H1 (cell line): ENCODE results near the gene ADARB2. TPM values are rescaled to one million over a fixed set of nuclear protein-coding genes. Genes with fewer than 3 reads are reported as not detected.

Experiments
- CTCF ChIA-PET: fragments of 300-600 bp; sonication (Branson Sonifier 250); formaldehyde crosslinking; loops from one replicate; lab custom pipeline; 2021; ENCODE audit not compliant: partially characterized antibody; lab: Charles Lee
- POLR2A ChIA-PET: fragments of 300-600 bp; sonication (Branson Sonifier 250); formaldehyde crosslinking; loops from one replicate; lab custom pipeline; 2021; ENCODE audit warnings: inconsistent platforms; ENCODE audit not compliant: partially characterized antibody; lab: Charles Lee
- DNase-seq, 2 experiments: peaks; one replicate each; pipeline versions ENCODE4 v3.0.0 to v3.0.0-alpha.2; 2010 to 2022; ENCODE audit warnings: low spot score in 2 of 2, low read depth in 1 of 2, mixed read lengths in 1 of 2
- FAIRE-seq: peaks from 2 replicates; lab custom pipeline; 2011; peaks lifted over from hg19 to GRCh38; lab: Jason Lieb, UNC
- H2AFZ ChIP-seq: 2 replicates; pipeline ENCODE4 v1.8.1; 2012; ENCODE audit warnings: low read length, inconsistent platforms
- H2AK5ac ChIP-seq: 2 replicates; pipeline ENCODE4 v1.6.1; 2013; ENCODE audit warnings: low read depth, low read length
- H2BK120ac ChIP-seq: replicated peaks from 2 replicates; pipeline ENCODE3; 2013; ENCODE audit warnings: low read depth, low read length, inconsistent platforms
- H2BK12ac ChIP-seq: 2 replicates; pipeline ENCODE4 v1.6.1; 2013; ENCODE audit warnings: low read depth, low read length
- H2BK15ac ChIP-seq: 2 replicates; pipeline ENCODE4 v1.6.1; 2013; ENCODE audit warnings: low read length
- H2BK20ac ChIP-seq: 2 replicates; pipeline ENCODE4 v1.6.1; 2013; ENCODE audit warnings: low read length
- H2BK5ac ChIP-seq: 2 replicates; pipeline ENCODE4 v1.6.1; 2013; ENCODE audit warnings: low read depth, low read length
- H3K14ac ChIP-seq: 2 replicates; pipeline ENCODE4 v1.6.1; 2013; ENCODE audit warnings: inconsistent platforms; ENCODE audit not compliant: insufficient read length
- H3K18ac ChIP-seq: 2 replicates; pipeline ENCODE4 v1.6.1; 2013; ENCODE audit warnings: low read length; ENCODE audit errors: extremely low read depth
- H3K23ac ChIP-seq: 2 replicates; pipeline ENCODE4 v1.6.1; 2013; ENCODE audit warnings: inconsistent platforms; ENCODE audit not compliant: insufficient read length
- H3K23me2 ChIP-seq: 2 replicates; pipeline ENCODE4 v1.6.1; 2013; ENCODE audit warnings: low read depth, low read length
- H3K27ac ChIP-seq: 2 replicates; pipeline ENCODE4 v1.6.1; 2011; ENCODE audit warnings: low read depth, low read length, inconsistent platforms
- H3K27me3 ChIP-seq, 4 experiments: replicated peaks in 1 of 4; 1 replicate in 1 of 4; 2 replicates in 3 of 4; pipeline versions ENCODE4 v1.6.1 to v1.8.1; 2011 to 2013; ENCODE audit warnings: low read length in 3 of 4, mild to moderate bottlenecking in 3 of 4, inconsistent platforms in 2 of 4, mixed read lengths in 2 of 4, moderate library complexity in 1 of 4; ENCODE audit not compliant: control insufficient read depth in 3 of 4, insufficient read depth in 3 of 4; ENCODE audit errors: extremely low read depth in 1 of 4
- H3K36me3 ChIP-seq, 4 experiments: 2 replicates each; pipeline versions ENCODE4 v1.6.1 to v1.8.1; 2011 to 2013; ENCODE audit warnings: mild to moderate bottlenecking in 4 of 4, low read length in 3 of 4, moderate library complexity in 2 of 4, control low read depth in 1 of 4, inconsistent platforms in 1 of 4; ENCODE audit not compliant: insufficient read depth in 4 of 4, control insufficient read depth in 2 of 4
- H3K4ac ChIP-seq: replicated peaks from 2 replicates; pipeline ENCODE3; 2013; ENCODE audit warnings: low read length, low read depth, mixed read lengths, inconsistent platforms; ENCODE audit not compliant: insufficient read length
- H3K4me1 ChIP-seq, 4 experiments: replicated peaks in 1 of 4; 1 replicate in 1 of 4; 2 replicates in 3 of 4; pipeline versions ENCODE4 v1.6.1 to v1.8.1; 2011 to 2013; ENCODE audit warnings: low read length in 3 of 4, inconsistent platforms in 2 of 4, mixed read lengths in 1 of 4; ENCODE audit not compliant: insufficient read depth in 4 of 4, control insufficient read depth in 3 of 4
- H3K4me2 ChIP-seq, 2 experiments: 2 replicates each; pipeline versions ENCODE4 v1.6.1 to v1.8.1; 2011 to 2013; ENCODE audit warnings: low read depth in 2 of 2, low read length in 2 of 2, control low read depth in 1 of 2, inconsistent platforms in 1 of 2, mild to moderate bottlenecking in 1 of 2; ENCODE audit not compliant: insufficient read depth in 1 of 2
- H3K4me3 ChIP-seq, 4 experiments: fragments of 200-600, 300-600 bp in 1 of 4; sonication (generic), shearing (Covaris generic), sonication (Bioruptor Twin) in 1 of 4; 2 replicates each; pipeline versions ENCODE4 v1.5.1 to v1.8.1; 2011 to 2016; ENCODE audit warnings: low read length in 4 of 4, low read depth in 3 of 4, control low read depth in 2 of 4, inconsistent platforms in 2 of 4, mild to moderate bottlenecking in 2 of 4, mixed read lengths in 1 of 4, moderate library complexity in 1 of 4; ENCODE audit not compliant: insufficient read depth in 2 of 4; ENCODE audit errors: extremely low read depth in 1 of 4
- H3K56ac ChIP-seq: replicated peaks from 2 replicates; pipeline ENCODE3; 2013; ENCODE audit warnings: low read depth, mild to moderate bottlenecking, mixed read lengths, low read length, inconsistent platforms; ENCODE audit not compliant: insufficient read length
- H3K79me1 ChIP-seq: 2 replicates; pipeline ENCODE4 v1.6.1; 2013; ENCODE audit warnings: low read depth, low read length, control low read depth
- H3K79me2 ChIP-seq, 2 experiments: 2 replicates each; pipeline versions ENCODE4 v1.6.1 to v1.8.1; 2012 to 2013; ENCODE audit warnings: low read length in 2 of 2, mild to moderate bottlenecking in 2 of 2, inconsistent platforms in 1 of 2; ENCODE audit not compliant: insufficient read depth in 2 of 2, control insufficient read depth in 1 of 2
- H3K9ac ChIP-seq, 4 experiments: replicated peaks in 1 of 4; 1 replicate in 1 of 4; 2 replicates in 3 of 4; pipeline versions ENCODE4 v1.6.1 to v1.8.1; 2011 to 2013; ENCODE audit warnings: low read depth in 3 of 4, low read length in 3 of 4, control low read depth in 2 of 4, mild to moderate bottlenecking in 2 of 4, moderate library complexity in 2 of 4, inconsistent platforms in 1 of 4; ENCODE audit errors: extremely low read depth in 1 of 4
- H3K9me3 ChIP-seq, 2 experiments: 2 replicates each; pipeline versions ENCODE4 v1.6.1 to v1.8.1; 2012 to 2013; ENCODE audit warnings: mild to moderate bottlenecking in 2 of 2, moderate library complexity in 2 of 2, control low read depth in 1 of 2, inconsistent platforms in 1 of 2, low read depth in 1 of 2, low read length in 1 of 2, mixed read lengths in 1 of 2; ENCODE audit not compliant: insufficient read depth in 2 of 2
- H4K20me1 ChIP-seq, 2 experiments: replicated peaks in 1 of 2; 2 replicates each; pipeline versions ENCODE3 to v1.8.1; 2011 to 2013; ENCODE audit warnings: inconsistent platforms in 2 of 2, low read length in 2 of 2, mild to moderate bottlenecking in 1 of 2; ENCODE audit not compliant: insufficient read depth in 2 of 2, control insufficient read depth in 1 of 2
- H4K5ac ChIP-seq: 2 replicates; pipeline ENCODE4 v1.6.1; 2013; ENCODE audit warnings: low read length, low read depth, mixed read lengths, inconsistent platforms; ENCODE audit not compliant: insufficient read length
- H4K8ac ChIP-seq: 2 replicates; pipeline ENCODE4 v1.8.0; 2013; ENCODE audit warnings: mild to moderate bottlenecking, moderate library complexity, low read length, inconsistent platforms; ENCODE audit not compliant: insufficient read depth; ENCODE audit errors: extremely low read depth
- H4K91ac ChIP-seq: replicated peaks from 2 replicates; pipeline ENCODE3; 2013; ENCODE audit warnings: low read length, mixed read lengths, inconsistent platforms; ENCODE audit not compliant: insufficient read length
- CREB1 ChIP-seq: IDR thresholded peaks from 2 replicates; pipeline ENCODE4 v1.6.1; 2012; ENCODE audit warnings: inconsistent platforms
- GABPA ChIP-seq: IDR thresholded peaks from 2 replicates; pipeline ENCODE4 v1.6.1; 2011; ENCODE audit warnings: mild to moderate bottlenecking, low read length, moderate library complexity, borderline replicate concordance; ENCODE audit not compliant: insufficient read depth
- HDAC6 ChIP-seq: IDR thresholded peaks from one replicate; pipeline ENCODE4 v1.7.1; 2012; ENCODE audit warnings: low read depth, mild to moderate bottlenecking, inconsistent platforms, low read length, moderate library complexity
- SP4 ChIP-seq: IDR thresholded peaks from 2 replicates; pipeline ENCODE4 v1.6.1; 2012; ENCODE audit warnings: low read length, inconsistent platforms
- TCF12 ChIP-seq: IDR thresholded peaks from 2 replicates; pipeline ENCODE4 v1.6.1; 2011; ENCODE audit warnings: low read depth, mild to moderate bottlenecking, low read length
- WGBS, 2 experiments: shearing (Covaris generic) in 1 of 2; methylation state at CpG; one replicate each; pipeline versions ENCODE4 v1.1.6 to v1.1.7; 2013 to 2015; ENCODE audit warnings: low lambda C conversion rate in 2 of 2, mixed read lengths in 2 of 2, inconsistent platforms in 1 of 2, low coverage in 1 of 2, missing lambda C conversion rate in 1 of 2; ENCODE audit not compliant: insufficient replicate concordance in 2 of 2, insufficient coverage in 1 of 2, insufficient read length in 1 of 2; ENCODE audit errors: extremely low coverage in 1 of 2, missing lambda C conversion rate in 1 of 2; 5-methylcytosine and 5-hydroxymethylcytosine counted together
- polyA plus RNA-seq, 7 experiments: library from polyadenylated mRNA; depleted of rRNA in 3 of 7; stranded (reverse) in 5 of 7; unstranded in 2 of 7; fragments of >200 nt in 5 of 7; fragments of 200-250 nt in 2 of 7; gene quantifications; 1 replicate in 5 of 7; 2 replicates in 1 of 7; 4 replicates in 1 of 7; pipeline versions ENCODE4 v1.2.1 to v1.2.3, GENCODE V29; 2011 to 2013; ENCODE audit warnings: missing spikeins in 2 of 7, mixed read lengths in 2 of 7
- total RNA-seq: library from RNA; stranded (reverse); fragmentation: NEBNext Ultra II Directional; extraction: Animal tissue kit (Norgen Biotek cat#: 25700); gene quantifications from 2 replicates; pipeline ENCODE4 v1.2.1, GENCODE V29; 2021

The ADARB2 gene
- total and polyA plus RNA-seq, 2 of the 8 experiments (the other 6 are each of a cell fraction or from before 2014, with no cell fraction given): 2.2 to 2.8 TPM

DNA sequence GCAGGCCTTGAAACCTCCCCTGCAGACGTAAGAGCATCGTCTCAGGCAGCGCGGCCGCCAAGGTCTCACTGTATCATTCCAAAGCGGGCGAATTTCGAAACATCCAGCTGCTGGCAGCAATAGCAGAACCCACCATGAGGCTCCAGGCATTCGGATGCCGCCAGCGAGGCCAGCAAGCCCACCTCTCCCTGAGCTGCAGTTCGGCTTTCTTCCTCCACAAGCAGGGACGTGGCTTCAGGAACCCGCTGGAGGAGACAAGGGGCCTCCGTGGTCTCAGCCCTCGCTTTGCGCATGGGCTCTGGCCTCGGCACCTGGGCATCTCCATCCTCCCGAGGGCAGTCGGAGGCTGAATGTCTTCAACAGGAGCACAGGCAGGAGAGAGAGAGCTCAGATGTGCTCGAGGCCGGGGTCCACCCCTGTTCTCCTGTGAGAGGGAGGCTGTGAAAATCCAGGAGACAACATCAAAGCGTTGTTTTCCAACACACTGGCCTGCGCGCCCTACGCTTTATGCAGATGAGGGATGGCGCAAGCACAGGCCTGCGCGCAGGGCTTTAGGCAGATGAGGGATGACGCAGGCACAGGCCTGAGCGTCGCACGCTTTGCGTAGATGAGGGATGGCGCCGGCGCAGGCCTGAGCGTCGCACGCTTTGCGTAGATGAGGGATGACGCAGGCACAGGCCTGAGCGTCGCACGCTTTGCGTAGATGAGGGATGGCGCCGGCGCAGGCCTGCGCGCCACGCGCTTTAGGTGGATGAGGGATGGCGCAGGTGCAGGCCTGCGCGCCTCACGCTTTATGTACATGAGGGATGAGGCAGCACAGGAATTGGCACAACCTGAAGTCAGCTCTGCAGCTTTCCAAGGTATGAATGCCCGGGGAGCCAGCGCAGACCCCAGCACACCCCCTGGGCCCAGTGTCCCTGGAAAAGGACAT lies 577.9 kb downstream of the ADARB2 start:
- H4K5ac ChIP-seq: no peak overlapping the region
- TF ChIP-seq HDAC6 (no peak), TCF12 (no peak), SP4 (no peak), CREB1 (no peak), GABPA (no peak)

More for the DNA sequence above, 577.9 kb downstream of the ADARB2 start:
- H2BK120ac ChIP-seq: no peak overlapping the region
- no peak overlapping the region for H3K56ac ChIP-seq
- no peak overlapping the region for H2AK5ac ChIP-seq
- DNase-seq (peak in 1 of 2 experiments; percentile 43), FAIRE-seq (no peak)
- no peaks in the 10 kb centered on the region for H3K79me1 ChIP-seq
- no peak overlapping the region for H2BK5ac ChIP-seq
- H2BK15ac ChIP-seq: no peak overlapping the region
- H4K8ac ChIP-seq: peak overlapping the region; percentile 64; the same call in 1 of the 2 replicates
- H3K14ac ChIP-seq: no peak overlapping the region
- H4K20me1 ChIP-seq: no peaks in the 10 kb centered on the region
- H3K36me3 ChIP-seq: no peaks in the 10 kb centered on the region
- no peak overlapping the region for H3K4me2 ChIP-seq
- 0 out of 2 replicates have a peak overlapping the region, but pooled peaks have one; percentile 32 for H2BK20ac ChIP-seq
- H3K23me2 ChIP-seq: no peaks in the 10 kb centered on the region
- no peaks in the 10 kb centered on the region for H3K9me3 ChIP-seq
- ChIA-PET POLR2A (interaction anchor here (0.7 to 1.7 kb wide), 2 partner anchors 11 to 186 kb away, joined by 3 to 6 read pairs; no protein-coding TSS in a partner anchor), CTCF (interaction anchor here (0.6 to 1.9 kb wide), 3 partner anchors 10 to 232 kb away, joined by 3 to 6 read pairs (median 4); no protein-coding TSS in a partner anchor)
- H3K23ac ChIP-seq: no peak overlapping the region
- H3K4ac ChIP-seq: no peak overlapping the region
- H3K79me2 ChIP-seq: no peaks in the 10 kb centered on the region
- H3K9ac ChIP-seq: no peak overlapping the region
- no peak overlapping the region for H3K27ac ChIP-seq
- no peaks in the 10 kb centered on the region; a peak in 1 of 7 replicates for H3K4me1 ChIP-seq
- 88% methylated on average over 58 of the region's 59 CpGs; no CpG with 5 or more reads in 1 of the 2 experiments for WGBS, 2 experiments
- no peak overlapping the region for H2BK12ac ChIP-seq
- no peak overlapping the region for H4K91ac ChIP-seq
- H3K27me3 ChIP-seq: peaks cover 0 to 2% (median 0%) of the 10 kb centered on the region in 4 experiments; a peak in 2 of 7 replicates
- no peak overlapping the region for H3K4me3 ChIP-seq
- no peak overlapping the region for H2AFZ ChIP-seq
- H3K18ac ChIP-seq: no peak overlapping the region
